ENCODE results near the gene BEND7.

BEND7 gene

DNA sequence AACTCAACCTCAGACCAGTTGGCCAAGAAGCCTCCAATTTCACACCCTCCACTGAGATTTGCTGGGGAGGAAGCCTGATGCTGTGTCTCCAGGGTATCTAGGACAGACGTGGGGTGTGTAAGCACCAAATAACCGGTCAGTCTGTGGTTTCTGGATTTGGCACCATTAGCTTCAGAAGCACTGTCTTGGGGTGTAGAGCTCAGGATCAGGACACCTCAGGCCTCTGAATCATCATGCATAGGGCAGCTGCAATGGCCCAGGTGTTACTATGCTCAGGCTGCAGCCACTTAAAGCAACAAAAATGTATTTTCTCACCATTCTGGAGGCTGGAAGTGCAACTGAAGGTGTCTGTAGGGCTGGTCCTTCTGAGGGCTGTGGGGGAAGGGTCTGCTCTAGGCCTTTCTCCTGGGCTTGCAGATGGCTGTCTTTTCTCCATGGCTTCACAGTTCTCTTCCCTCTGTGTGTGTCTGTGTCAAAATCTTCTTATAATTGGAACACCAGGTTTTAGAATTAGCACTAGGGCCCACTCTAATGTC, 107.4 kb downstream of the BEND7 start:
- DNase-seq (ENCODE audit: extremely low read depth, low read depth), result no peak
- TF ChIP-seq, protein P1, sequence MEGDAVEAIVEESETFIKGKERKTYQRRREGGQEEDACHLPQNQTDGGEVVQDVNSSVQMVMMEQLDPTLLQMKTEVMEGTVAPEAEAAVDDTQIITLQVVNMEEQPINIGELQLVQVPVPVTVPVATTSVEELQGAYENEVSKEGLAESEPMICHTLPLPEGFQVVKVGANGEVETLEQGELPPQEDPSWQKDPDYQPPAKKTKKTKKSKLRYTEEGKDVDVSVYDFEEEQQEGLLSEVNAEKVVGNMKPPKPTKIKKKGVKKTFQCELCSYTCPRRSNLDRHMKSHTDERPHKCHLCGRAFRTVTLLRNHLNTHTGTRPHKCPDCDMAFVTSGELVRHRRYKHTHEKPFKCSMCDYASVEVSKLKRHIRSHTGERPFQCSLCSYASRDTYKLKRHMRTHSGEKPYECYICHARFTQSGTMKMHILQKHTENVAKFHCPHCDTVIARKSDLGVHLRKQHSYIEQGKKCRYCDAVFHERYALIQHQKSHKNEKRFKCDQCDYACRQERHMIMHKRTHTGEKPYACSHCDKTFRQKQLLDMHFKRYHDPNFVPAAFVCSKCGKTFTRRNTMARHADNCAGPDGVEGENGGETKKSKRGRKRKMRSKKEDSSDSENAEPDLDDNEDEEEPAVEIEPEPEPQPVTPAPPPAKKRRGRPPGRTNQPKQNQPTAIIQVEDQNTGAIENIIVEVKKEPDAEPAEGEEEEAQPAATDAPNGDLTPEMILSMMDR (IDR thresholded peaks at IDR 0.05; ENCODE audit: low read depth, low read length), result no peak

DNA sequence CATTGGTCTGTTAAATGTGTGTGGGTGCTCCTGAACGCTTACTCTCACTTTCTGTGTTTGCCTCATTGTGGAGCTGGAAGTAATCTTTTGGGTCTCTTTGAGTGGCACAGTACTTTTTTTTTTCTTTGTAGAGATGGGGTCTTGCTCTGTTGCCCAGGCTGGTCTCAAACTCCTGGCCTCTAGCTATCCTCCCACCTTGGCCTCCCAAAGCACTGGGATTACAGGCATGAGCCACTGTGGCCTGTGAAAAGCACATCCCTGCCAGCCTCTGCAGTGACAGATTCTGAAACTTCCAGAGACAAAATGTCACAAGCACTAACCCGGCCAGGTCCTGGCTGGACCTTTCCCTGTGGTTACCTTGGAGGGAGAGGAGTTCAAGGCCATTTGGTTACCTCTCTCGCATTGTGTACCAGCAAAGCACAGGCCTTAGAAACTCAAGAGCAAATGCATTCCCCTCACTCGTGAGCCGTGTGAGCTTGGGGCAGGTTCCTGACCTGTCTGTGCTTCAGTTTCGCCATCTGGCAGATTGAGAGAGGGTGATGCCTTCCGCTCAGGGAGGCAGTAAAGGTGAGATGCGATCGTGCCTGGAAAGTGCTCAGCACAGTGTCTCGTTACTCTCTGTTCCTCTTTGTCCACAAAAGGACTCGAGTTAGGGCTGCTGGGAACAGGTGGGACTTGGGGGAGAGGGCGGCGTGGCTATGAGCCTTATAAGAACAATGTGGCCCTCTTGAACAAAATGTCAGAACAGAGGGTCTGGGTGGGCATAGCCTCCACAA, 108.1 kb downstream of the BEND7 start:
- no peak for DNase-seq (ENCODE audit: extremely low read depth, low read depth)
- TF ChIP-seq, protein P1 (IDR thresholded peaks at IDR 0.05; ENCODE audit: low read depth, low read length), result no peak

DNA sequence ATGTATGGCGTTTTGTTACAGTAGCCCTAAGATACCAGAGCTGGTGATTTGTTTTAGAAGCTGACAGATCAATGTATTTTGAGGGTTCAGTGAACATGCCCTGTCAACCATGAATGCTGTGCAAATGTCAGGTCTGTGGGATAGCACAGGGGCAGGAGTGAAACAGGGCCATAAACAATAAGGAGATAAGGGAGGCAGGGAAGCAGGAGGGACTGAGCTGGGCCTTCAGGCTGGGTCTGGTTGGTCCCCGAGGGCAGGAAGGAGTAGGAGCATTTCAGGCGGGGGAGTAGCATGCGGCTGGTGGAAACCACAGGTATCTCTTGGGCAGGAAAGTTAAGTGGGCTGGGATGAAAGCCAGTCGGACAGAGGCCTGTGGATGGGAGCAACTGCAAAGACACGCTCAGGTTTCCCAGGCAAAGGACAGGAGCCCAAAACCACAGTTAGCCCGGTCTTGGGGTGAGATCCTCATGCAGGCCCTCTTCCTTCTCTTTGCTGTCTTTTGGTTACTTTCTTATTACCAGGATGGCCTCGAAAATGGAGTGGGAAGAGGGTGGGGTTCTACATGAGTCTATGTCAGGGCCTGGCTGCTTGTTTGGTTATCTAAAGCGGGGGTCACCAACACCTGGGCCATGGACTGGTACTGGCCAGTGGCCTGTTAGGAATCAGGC, 111.2 kb downstream of the BEND7 start:
- TF ChIP-seq, protein P1 (IDR thresholded peaks at IDR 0.05; ENCODE audit: low read depth, low read length), result no peak
- DNase-seq (ENCODE audit: extremely low read depth, low read depth), result no peak

DNA sequence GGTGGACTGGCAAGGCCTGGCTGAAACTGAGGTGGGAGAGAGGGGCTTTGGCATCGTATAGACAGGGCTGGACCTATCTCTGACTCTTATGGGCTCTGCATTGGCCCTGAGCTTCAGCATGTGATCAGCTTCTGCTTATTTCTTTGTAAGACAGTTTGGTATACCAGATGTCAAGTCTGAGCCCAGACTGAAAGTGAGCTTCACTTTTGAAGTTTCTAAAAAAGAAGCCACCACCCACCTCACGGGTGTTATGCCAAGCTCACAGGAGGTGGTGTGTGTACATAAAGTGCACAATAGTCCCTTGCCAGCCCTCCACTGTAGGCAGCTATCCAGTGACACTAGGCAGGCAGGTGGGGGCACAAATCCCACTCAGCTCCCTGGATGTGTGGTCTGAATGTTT, 112.1 kb downstream of the BEND7 start:
- no peak for DNase-seq (ENCODE audit: extremely low read depth, low read depth)

DNA sequence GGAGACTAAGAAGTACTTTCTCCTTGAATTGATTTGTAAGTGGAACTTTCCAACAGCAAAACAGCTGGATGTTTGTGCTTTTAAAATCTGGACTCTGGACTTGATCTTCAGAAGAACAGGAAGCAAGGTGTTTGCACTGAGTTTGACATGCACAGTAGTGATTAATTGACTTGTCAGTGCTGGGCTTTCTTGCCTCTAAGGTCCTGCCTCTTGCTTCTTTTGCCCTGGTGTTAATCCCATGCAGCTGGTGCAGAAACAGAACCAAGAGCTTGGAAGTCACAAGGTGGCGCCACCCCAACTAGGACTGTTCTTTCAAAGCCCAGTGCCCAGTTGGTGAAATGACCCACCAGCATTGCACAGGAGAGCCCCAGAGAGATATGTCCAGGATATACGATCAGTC, 114.0 kb downstream of the BEND7 start:
- DNase-seq (ENCODE audit: extremely low read depth, low read depth), result no peak
- TF ChIP-seq, protein P1 (IDR thresholded peaks at IDR 0.05; ENCODE audit: low read depth, low read length), result peak; percentile 22

More for the DNA sequence above, 112.1 kb downstream of the BEND7 start:
- TF ChIP-seq, protein P1 (IDR thresholded peaks at IDR 0.05; ENCODE audit: low read depth, low read length), result no peak

DNA sequence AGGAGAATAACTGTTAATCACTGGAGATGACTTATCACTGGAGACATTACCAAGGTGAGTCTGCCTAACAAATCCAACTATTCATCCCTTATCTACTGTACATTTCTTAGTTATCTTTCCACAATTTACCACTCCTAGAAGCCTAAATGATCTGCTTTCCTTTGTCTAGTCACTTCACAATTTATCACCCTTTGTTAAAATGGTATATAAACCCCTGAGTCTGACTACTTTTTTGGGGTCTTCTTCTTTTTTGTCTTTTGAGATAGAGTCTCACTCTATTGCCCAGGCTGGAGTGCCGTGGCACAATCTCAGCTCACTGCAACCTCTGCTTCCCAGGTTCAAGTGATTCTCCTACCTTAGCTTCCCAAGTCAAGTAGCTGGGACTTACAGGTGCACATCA, 114.7 kb downstream of the BEND7 start:
- no peak for DNase-seq (ENCODE audit: extremely low read depth, low read depth)
- TF ChIP-seq, protein P1 (IDR thresholded peaks at IDR 0.05; ENCODE audit: low read depth, low read length), result no peak

DNA sequence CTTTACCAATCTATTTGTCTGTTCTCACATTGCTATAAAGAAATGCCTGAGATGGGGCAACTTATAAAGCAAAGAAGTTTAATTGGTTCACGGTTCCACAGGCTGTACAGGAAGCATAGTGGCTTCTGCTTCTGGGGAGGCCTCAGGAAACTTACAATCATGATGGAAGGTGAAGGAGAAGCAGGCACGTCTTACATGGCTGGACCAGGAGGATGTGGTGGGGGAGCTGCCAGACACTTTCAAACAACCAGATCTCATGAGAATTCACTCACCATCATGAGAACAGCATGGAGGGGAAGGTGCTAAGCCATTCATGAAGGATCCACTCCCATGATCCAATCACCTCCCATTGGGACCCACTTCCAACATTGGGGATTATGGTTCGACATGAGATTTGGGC, 115.9 kb downstream of the BEND7 start:
- TF ChIP-seq, protein P1 (IDR thresholded peaks at IDR 0.05; ENCODE audit: low read depth, low read length), result no peak
- no peak for DNase-seq (ENCODE audit: extremely low read depth, low read depth)

Measured in AG09319 (cell line).